Measurements from ENCODE around the gene PIP5K1C.

PIP5K1C gene

DNA sequence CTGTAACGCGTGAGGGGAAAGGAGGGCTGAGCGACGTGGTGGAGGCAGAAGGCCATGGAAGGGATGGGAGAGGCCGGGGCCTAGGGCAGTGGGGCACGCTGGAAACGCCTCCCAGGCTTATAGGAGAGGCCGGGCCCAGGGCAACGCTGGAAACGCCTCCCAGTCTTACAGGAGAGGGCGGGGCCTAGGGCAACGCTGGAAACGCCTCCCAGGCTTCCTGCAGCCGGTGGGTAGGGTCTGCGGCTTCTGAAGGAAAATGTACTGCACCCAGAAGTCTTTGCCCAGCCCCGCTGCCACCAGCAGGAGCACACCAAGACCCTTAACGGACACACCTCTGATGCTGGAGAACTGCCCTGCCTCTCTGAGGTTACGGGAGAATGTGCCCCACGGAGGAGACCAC, 82.8 kb downstream of the PIP5K1C start:
- no peaks in the 10 kb centered on the region for H3K27me3 ChIP-seq (ENCODE audit: control insufficient read depth, insufficient read depth, low read length)
- no peak overlapping the region for H3K4me3 ChIP-seq (ENCODE audit: low read length)
- H3K4me1 ChIP-seq (ENCODE audit: control insufficient read depth, insufficient read depth, low read length), result no peaks in the 10 kb centered on the region
- no peaks in the 10 kb centered on the region for H3K9me3 ChIP-seq (ENCODE audit: control insufficient read depth, low read length)
- H3K9ac ChIP-seq (ENCODE audit: low read length), result no peak overlapping the region
- H3K36me3 ChIP-seq (ENCODE audit: control insufficient read depth, insufficient read depth, low read length), result no peaks in the 10 kb centered on the region

DNA sequence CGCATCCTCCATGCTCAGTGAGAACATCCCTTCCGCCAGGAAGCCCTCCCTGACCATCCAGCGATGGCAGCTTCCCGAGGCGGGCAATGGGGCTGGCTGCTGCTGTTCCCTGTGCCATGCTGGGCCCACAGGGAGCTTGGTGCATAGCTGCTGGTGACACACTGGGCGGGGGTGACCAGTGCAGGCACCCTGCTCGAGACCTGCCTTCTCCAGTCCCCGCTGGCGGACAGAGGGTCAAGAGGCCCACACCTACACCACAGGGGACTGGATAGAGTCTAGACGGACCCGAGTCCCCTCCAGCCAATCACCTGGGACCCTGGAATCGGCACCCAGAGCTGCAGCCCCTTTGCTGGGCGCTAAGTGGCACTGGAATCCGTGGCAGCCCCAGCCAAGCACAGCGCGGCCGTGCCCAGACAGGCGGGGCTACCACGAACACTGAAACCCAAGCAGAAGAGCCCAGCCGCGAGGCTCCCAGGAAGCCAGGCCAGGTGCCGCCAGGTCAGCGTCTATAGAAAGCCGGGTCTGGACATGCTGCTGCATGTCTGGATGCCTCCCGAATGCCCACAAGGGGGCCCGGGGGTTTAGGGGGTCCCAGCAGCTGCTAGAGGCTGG, 84.6 kb downstream of the PIP5K1C start:
- Histone ChIP-seq H3K4me3 (ENCODE audit: low read length) (no peak overlapping the region), H3K36me3 (ENCODE audit: control insufficient read depth, insufficient read depth, low read length) (no peaks in the 10 kb centered on the region), H3K27me3 (ENCODE audit: control insufficient read depth, insufficient read depth, low read length) (no peaks in the 10 kb centered on the region), H3K9me3 (ENCODE audit: control insufficient read depth, low read length) (no peaks in the 10 kb centered on the region), H3K4me1 (ENCODE audit: control insufficient read depth, insufficient read depth, low read length) (no peaks in the 10 kb centered on the region), H3K9ac (ENCODE audit: low read length) (no peak overlapping the region)

GRCh38 chr19:3614858-3615505, 85.3 kb downstream of the PIP5K1C start:
- Histone ChIP-seq H3K4me1 (ENCODE audit: control insufficient read depth, insufficient read depth, low read length) (no peaks in the 10 kb centered on the region), H3K4me3 (ENCODE audit: low read length) (no peak overlapping the region), H3K36me3 (ENCODE audit: control insufficient read depth, insufficient read depth, low read length) (no peaks in the 10 kb centered on the region), H3K27me3 (ENCODE audit: control insufficient read depth, insufficient read depth, low read length) (no peaks in the 10 kb centered on the region), H3K9ac (ENCODE audit: low read length) (no peak overlapping the region), H3K9me3 (ENCODE audit: control insufficient read depth, low read length) (no peaks in the 10 kb centered on the region)

DNA sequence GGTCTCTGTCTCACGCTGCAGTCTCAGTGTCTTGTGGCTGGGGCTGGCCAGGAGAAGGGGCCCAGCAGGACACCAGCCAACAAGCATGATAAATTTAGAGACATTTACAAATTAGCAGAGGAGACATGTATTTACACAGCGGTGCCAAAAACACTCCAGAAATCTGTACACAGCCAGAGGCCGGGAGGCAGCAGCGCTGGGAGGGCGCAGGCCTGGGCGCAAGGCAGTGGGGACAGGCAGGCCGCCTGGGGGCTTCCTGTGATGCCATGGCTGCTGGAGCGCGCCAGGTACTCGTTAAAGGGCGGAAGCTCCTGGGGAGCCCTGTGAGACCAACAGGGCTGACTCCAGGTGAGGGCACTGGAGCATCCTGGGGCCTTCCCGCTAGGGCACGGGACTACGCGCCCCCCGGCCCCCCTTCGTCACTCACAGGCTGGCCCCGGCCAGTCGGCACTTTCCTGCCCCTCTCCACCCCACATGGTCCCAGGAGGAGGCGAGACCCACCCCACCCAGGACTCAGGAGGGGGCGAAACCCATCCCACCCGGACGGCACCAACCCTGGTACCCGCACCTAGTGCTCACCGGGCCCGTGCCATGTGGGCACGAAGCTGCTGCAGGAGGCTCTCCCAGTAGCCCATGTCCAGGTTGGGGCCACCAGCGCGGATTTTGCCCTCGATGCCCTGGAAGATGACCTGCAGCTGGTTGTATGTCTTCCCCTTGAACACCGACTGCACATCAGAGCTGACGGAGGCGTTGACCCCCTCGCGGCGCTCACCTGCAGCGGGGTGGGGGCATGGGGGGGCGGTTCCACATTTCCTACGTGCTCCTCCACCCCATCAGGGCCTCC, 86.2 kb downstream of the PIP5K1C start:
- Histone ChIP-seq H3K4me3 (ENCODE audit: low read length) (no peak overlapping the region), H3K4me1 (ENCODE audit: control insufficient read depth, insufficient read depth, low read length) (no peaks in the 10 kb centered on the region), H3K9me3 (ENCODE audit: control insufficient read depth, low read length) (no peaks in the 10 kb centered on the region), H3K27me3 (ENCODE audit: control insufficient read depth, insufficient read depth, low read length) (no peaks in the 10 kb centered on the region), H3K36me3 (ENCODE audit: control insufficient read depth, insufficient read depth, low read length) (no peaks in the 10 kb centered on the region), H3K9ac (ENCODE audit: low read length) (no peak overlapping the region)

DNA sequence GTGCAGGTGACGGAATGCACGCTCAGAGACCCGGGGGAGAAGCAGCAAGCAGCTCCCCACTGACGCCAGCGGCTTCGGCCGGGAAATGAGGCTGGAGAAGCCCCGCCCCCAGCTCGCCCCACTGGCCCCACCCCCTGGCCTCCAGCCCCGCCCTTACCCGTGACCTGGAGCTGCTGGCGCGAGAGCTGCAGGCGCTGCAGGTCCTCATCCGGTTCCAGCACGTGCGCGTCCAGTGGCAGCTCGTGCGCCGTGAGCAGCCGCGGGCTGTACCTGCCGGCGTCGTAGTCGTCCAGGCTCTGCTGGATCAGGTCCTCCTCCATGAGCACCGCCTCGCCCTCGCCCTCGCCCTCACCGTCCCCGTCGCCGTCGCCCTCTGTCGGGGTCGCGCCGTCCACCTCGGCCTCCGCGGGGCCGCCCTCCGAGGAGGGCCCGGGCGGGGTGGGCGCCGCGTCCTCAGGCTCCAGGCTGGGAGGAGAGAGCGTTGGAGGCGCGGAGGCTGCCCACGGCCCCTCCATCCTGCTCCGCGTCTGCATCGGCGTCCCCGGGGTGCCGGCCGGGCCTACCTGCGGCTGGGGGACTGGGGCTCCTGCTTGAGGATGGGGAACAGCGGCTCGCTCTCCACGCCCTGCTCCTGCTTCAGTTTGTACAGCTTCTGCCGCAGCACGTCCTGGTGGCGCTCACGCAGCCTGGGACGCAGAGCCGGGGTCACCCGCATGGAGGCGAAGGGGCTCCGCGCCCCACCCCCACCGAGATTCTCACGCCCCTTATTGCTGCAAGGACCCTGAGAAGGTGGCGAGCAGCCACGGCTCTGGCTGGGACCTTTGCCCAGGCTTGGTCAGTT, 87.1 kb downstream of the PIP5K1C start:
- no peaks in the 10 kb centered on the region for H3K4me1 ChIP-seq (ENCODE audit: control insufficient read depth, insufficient read depth, low read length)
- H3K36me3 ChIP-seq (ENCODE audit: control insufficient read depth, insufficient read depth, low read length), result no peaks in the 10 kb centered on the region
- H3K9ac ChIP-seq (ENCODE audit: low read length), result no peak overlapping the region
- no peak overlapping the region for H3K4me3 ChIP-seq (ENCODE audit: low read length)
- H3K27me3 ChIP-seq (ENCODE audit: control insufficient read depth, insufficient read depth, low read length), result peaks cover 1% of the 10 kb centered on the region
- no peaks in the 10 kb centered on the region for H3K9me3 ChIP-seq (ENCODE audit: control insufficient read depth, low read length)

- H3K36me3 ChIP-seq (ENCODE audit: control insufficient read depth, insufficient read depth, low read length), result no peaks in the 10 kb centered on the region
Observed at GRCh38 chr19:3612330-3612729, 87.9 kb downstream of the PIP5K1C start.

GRCh38 chr19:3611841-3612240, 88.4 kb downstream of the PIP5K1C start:
- Histone ChIP-seq H3K9me3 (ENCODE audit: control insufficient read depth, low read length) (no peaks in the 10 kb centered on the region), H3K4me1 (ENCODE audit: control insufficient read depth, insufficient read depth, low read length) (peaks cover 12% of the 10 kb centered on the region), H3K9ac (ENCODE audit: low read length) (no peak overlapping the region), H3K27me3 (ENCODE audit: control insufficient read depth, insufficient read depth, low read length) (peaks cover 5% of the 10 kb centered on the region), H3K36me3 (ENCODE audit: control insufficient read depth, insufficient read depth, low read length) (no peaks in the 10 kb centered on the region), H3K4me3 (ENCODE audit: low read length) (no peak overlapping the region)

More at GRCh38 chr19:3612330-3612729, 87.9 kb downstream of the PIP5K1C start:
- peaks cover 5% of the 10 kb centered on the region for H3K27me3 ChIP-seq (ENCODE audit: control insufficient read depth, insufficient read depth, low read length)
- H3K4me1 ChIP-seq (ENCODE audit: control insufficient read depth, insufficient read depth, low read length), result peaks cover 7% of the 10 kb centered on the region
- no peak overlapping the region for H3K9ac ChIP-seq (ENCODE audit: low read length)
- H3K9me3 ChIP-seq (ENCODE audit: control insufficient read depth, low read length), result no peaks in the 10 kb centered on the region
- H3K4me3 ChIP-seq (ENCODE audit: low read length), result no peak overlapping the region

GRCh38 chr19:3610745-3611717, 89.2 kb downstream of the PIP5K1C start:
- H3K4me1 ChIP-seq (ENCODE audit: control insufficient read depth, insufficient read depth, low read length), result peaks cover 20% of the 10 kb centered on the region
- no peak overlapping the region for H3K4me3 ChIP-seq (ENCODE audit: low read length)
- H3K9me3 ChIP-seq (ENCODE audit: control insufficient read depth, low read length), result no peaks in the 10 kb centered on the region
- H3K27me3 ChIP-seq (ENCODE audit: control insufficient read depth, insufficient read depth, low read length), result peaks cover 5% of the 10 kb centered on the region
- H3K9ac ChIP-seq (ENCODE audit: low read length), result no peak overlapping the region
- no peaks in the 10 kb centered on the region for H3K36me3 ChIP-seq (ENCODE audit: control insufficient read depth, insufficient read depth, low read length)

DNA sequence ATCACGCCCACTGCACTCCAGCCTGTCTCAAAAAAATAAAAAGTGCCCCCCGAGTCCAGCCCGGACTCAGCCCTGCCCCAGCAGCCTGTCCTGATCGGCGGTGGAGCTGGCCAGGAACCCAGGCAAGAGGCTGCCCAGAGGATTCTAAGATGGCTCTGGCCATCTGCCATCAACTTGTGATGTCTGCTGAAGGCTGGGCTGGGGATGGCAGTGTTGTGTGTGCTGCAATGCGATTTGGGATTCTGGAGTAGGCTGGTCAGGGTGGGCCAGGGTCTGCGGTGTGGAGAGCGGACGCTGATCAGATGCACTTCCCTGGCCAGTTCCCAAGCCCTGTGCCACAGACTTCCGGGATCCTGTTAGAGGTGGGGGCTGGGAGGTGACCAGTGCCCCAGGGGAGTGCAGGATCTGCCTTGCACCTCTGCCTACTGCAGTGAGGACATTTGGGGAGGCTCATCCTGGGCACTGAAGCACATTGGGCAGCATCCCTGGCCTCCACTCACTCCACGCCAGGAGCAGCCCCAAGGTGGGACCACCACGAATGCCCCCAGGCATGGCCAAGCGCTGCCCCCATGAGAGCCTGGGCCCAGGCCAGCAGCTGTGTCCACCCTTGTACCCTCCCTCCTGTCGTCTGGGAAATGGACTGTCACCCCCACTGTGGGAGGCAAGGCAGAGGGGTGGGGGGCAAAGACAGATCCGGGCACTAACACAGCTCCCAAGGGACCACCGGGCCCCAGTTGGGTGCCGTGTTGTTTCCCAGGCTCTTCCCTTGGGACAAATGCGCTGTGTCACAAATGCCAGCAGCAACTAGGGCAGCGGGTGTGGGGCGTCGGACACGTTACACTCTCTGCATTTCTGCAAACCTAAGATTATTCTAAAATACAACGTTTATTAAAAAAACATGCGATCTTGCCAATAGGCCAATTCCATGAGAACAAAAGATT, 90.2 kb downstream of the PIP5K1C start:
- Histone ChIP-seq H3K9me3 (ENCODE audit: control insufficient read depth, low read length) (no peaks in the 10 kb centered on the region), H3K4me3 (ENCODE audit: low read length) (no peak overlapping the region), H3K27me3 (ENCODE audit: control insufficient read depth, insufficient read depth, low read length) (peaks cover 5% of the 10 kb centered on the region), H3K9ac (ENCODE audit: low read length) (no peak overlapping the region), H3K4me1 (ENCODE audit: control insufficient read depth, insufficient read depth, low read length) (peaks cover 22% of the 10 kb centered on the region), H3K36me3 (ENCODE audit: control insufficient read depth, insufficient read depth, low read length) (no peaks in the 10 kb centered on the region)

GRCh38 chr19:3608750-3609322, 91.4 kb downstream of the PIP5K1C start:
- no peak overlapping the region for H3K4me3 ChIP-seq (ENCODE audit: low read length)
- peaks cover 11% of the 10 kb centered on the region for H3K27me3 ChIP-seq (ENCODE audit: control insufficient read depth, insufficient read depth, low read length)
- H3K9ac ChIP-seq (ENCODE audit: low read length), result no peak overlapping the region
- no peaks in the 10 kb centered on the region for H3K36me3 ChIP-seq (ENCODE audit: control insufficient read depth, insufficient read depth, low read length)
- H3K4me1 ChIP-seq (ENCODE audit: control insufficient read depth, insufficient read depth, low read length), result peaks cover 27% of the 10 kb centered on the region
- H3K9me3 ChIP-seq (ENCODE audit: control insufficient read depth, low read length), result no peaks in the 10 kb centered on the region

Data from mucosa of stomach (tissue), 1 donor.